IMR-90 (cell line): ENCODE data around the gene ZKSCAN5. TPM values are rescaled to one million over a fixed set of nuclear protein-coding genes. Genes with fewer than 3 reads are reported as not detected.

Experiments
- ATAC-seq: fragments of 200-7000 bp; cut with Tn5 transposase; 2 replicates; pipeline ENCODE4 v1.9.1; 2020; ENCODE audit warnings: low read depth, mild to moderate bottlenecking, moderate library complexity
- BruUV-seq: library from RNA; stranded (reverse); fragments of 400-500 nt; replicated peaks from 2 replicates; lab custom pipeline; 2021; lab: Mats Ljungman, UMichigan
- CTCF ChIA-PET: fragments of 300-600 bp; formaldehyde crosslinking; extraction: SDS; loops from one replicate; lab custom pipeline; 2021; ENCODE audit warnings: antibody characterized with exemption; lab: Yijun Ruan, JAX
- POLR2A ChIA-PET: fragments of 300-600 bp; sonication (Branson Sonifier 250); formaldehyde crosslinking; loops from one replicate; lab custom pipeline; 2022; ENCODE audit warnings: antibody characterized with exemption; ENCODE audit not compliant: unreplicated experiment; lab: Charles Lee
- DNase-seq: peaks from one replicate; pipeline ENCODE4 v3.0.0; 2013
- H2AFZ ChIP-seq: replicated peaks from 2 replicates; pipeline ENCODE3; 2013; ENCODE audit warnings: low read length, mild to moderate bottlenecking; ENCODE audit not compliant: poor library complexity
- H2AK5ac ChIP-seq: 2 replicates; pipeline ENCODE4 v1.6.1; 2013; ENCODE audit warnings: low read depth, low read length, inconsistent platforms
- H2AK9ac ChIP-seq: replicated peaks from 2 replicates; pipeline ENCODE3; 2013; ENCODE audit warnings: mild to moderate bottlenecking, low read depth, low read length, moderate library complexity; ENCODE audit not compliant: poor library complexity
- H2BK120ac ChIP-seq: 2 replicates; pipeline ENCODE4 v1.6.1; 2013; ENCODE audit warnings: low read depth, low read length, inconsistent platforms
- H2BK15ac ChIP-seq: 3 replicates; pipeline ENCODE4 v1.6.1; 2013; ENCODE audit warnings: low read depth, low read length, inconsistent platforms
- H2BK20ac ChIP-seq: 2 replicates; pipeline ENCODE4 v1.6.1; 2013; ENCODE audit warnings: low read depth, mild to moderate bottlenecking, inconsistent platforms, low read length, moderate library complexity
- H2BK5ac ChIP-seq: 2 replicates; pipeline ENCODE4 v1.6.1; 2013; ENCODE audit warnings: mild to moderate bottlenecking, low read depth, low read length, inconsistent platforms; ENCODE audit not compliant: poor library complexity, severe bottlenecking
- H3K14ac ChIP-seq: replicated peaks from 2 replicates; pipeline ENCODE4 v1.6.1; 2013; ENCODE audit warnings: low read depth, low read length, inconsistent platforms
- H3K18ac ChIP-seq: 2 replicates; pipeline ENCODE4 v1.6.1; 2013; ENCODE audit warnings: low read depth, low read length, control low read depth
- H3K23ac ChIP-seq: 2 replicates; pipeline ENCODE4 v1.6.1; 2013; ENCODE audit warnings: low read depth, low read length, inconsistent platforms
- H3K27ac ChIP-seq: 2 replicates; pipeline ENCODE4 v1.5.1; 2013; ENCODE audit warnings: mild to moderate bottlenecking, control low read depth, low read length; ENCODE audit not compliant: insufficient read depth
- H3K27me3 ChIP-seq: 2 replicates; pipeline ENCODE4 v1.6.1; 2013; ENCODE audit warnings: low read length; ENCODE audit not compliant: control insufficient read depth, insufficient read depth
- H3K36me3 ChIP-seq: 2 replicates; pipeline ENCODE4 v1.6.1; 2013; ENCODE audit warnings: low read length, mixed read lengths; ENCODE audit not compliant: control insufficient read depth, insufficient read depth
- H3K4ac ChIP-seq: 2 replicates; pipeline ENCODE4 v1.6.1; 2013; ENCODE audit warnings: low read depth, low read length, inconsistent platforms
- H3K4me1 ChIP-seq: 2 replicates; pipeline ENCODE4 v1.6.1; 2013; ENCODE audit warnings: low read length, mixed read lengths; ENCODE audit not compliant: control insufficient read depth, insufficient read depth
- H3K4me2 ChIP-seq: 2 replicates; pipeline ENCODE4 v1.6.1; 2013; ENCODE audit warnings: low read depth, mild to moderate bottlenecking, control low read depth, low read length, moderate library complexity
- H3K4me3 ChIP-seq: 2 replicates; pipeline ENCODE4 v1.5.1; 2013; ENCODE audit warnings: low read depth, mild to moderate bottlenecking, control low read depth, low read length, moderate library complexity; ENCODE audit not compliant: insufficient read depth
- H3K56ac ChIP-seq: 2 replicates; pipeline ENCODE4 v1.6.1; 2013; ENCODE audit warnings: low read length, inconsistent platforms; ENCODE audit not compliant: insufficient read depth; ENCODE audit errors: extremely low read depth
- H3K79me1 ChIP-seq, 2 experiments: 2 replicates each; pipeline ENCODE4 v1.6.1; 2013; ENCODE audit warnings: low read length in 2 of 2, inconsistent platforms in 1 of 2, low read depth in 1 of 2
- H3K9ac ChIP-seq: 2 replicates; pipeline ENCODE4 v1.6.1; 2013; ENCODE audit warnings: low read depth, low read length, control low read depth
- H3K9me1 ChIP-seq: 2 replicates; pipeline ENCODE4 v1.6.1; 2013; ENCODE audit warnings: low read length, inconsistent platforms; ENCODE audit not compliant: insufficient read depth
- H3K9me3 ChIP-seq: 2 replicates; pipeline ENCODE4 v1.6.1; 2013; ENCODE audit warnings: low read length; ENCODE audit not compliant: control insufficient read depth, insufficient read depth
- H4K20me1 ChIP-seq: 2 replicates; pipeline ENCODE4 v1.6.1; 2013; ENCODE audit warnings: low read length, inconsistent platforms; ENCODE audit not compliant: insufficient read depth
- H4K5ac ChIP-seq: 2 replicates; pipeline ENCODE4 v1.6.1; 2013; ENCODE audit warnings: mild to moderate bottlenecking, low read depth, low read length, control low read depth
- H4K8ac ChIP-seq, 2 experiments: 2 replicates each; pipeline ENCODE4 v1.6.1; 2013; ENCODE audit warnings: low read depth in 2 of 2, low read length in 2 of 2, control low read depth in 1 of 2, inconsistent platforms in 1 of 2
- H4K91ac ChIP-seq: 2 replicates; pipeline ENCODE4 v1.6.1; 2013; ENCODE audit warnings: low read depth, low read length, inconsistent platforms; ENCODE audit not compliant: insufficient read depth
- BHLHE40 ChIP-seq: fragments of 150-350 bp; IDR thresholded peaks from 2 replicates; pipeline ENCODE4 v1.6.1; 2016; ENCODE audit warnings: mild to moderate bottlenecking, low read depth, low read length
- CEBPB ChIP-seq: IDR thresholded peaks from 2 replicates; pipeline ENCODE4 v1.6.1; 2012; ENCODE audit warnings: low read depth, low read length, improper control_type of control experiment
- MAFK ChIP-seq: IDR thresholded peaks from 2 replicates; pipeline ENCODE4 v1.6.1; 2012; ENCODE audit warnings: low read depth, low read length, improper control_type of control experiment
- MAZ ChIP-seq: IDR thresholded peaks from 2 replicates; pipeline ENCODE4 v1.6.1; 2012; ENCODE audit warnings: low read depth, mild to moderate bottlenecking, low read length, improper control_type of control experiment, moderate library complexity, borderline replicate concordance
- WGBS, 2 experiments: methylation state at CpG; one replicate each; pipeline versions ENCODE4 v1.1.5 to v1.1.7; 2013; ENCODE audit warnings: missing lambda C conversion rate in 2 of 2; ENCODE audit not compliant: insufficient read length in 1 of 2; ENCODE audit errors: extremely low coverage in 2 of 2; 5-methylcytosine and 5-hydroxymethylcytosine counted together
- dilution Hi-C: fragments of 300-500 bp; cut with HindIII; formaldehyde crosslinking; loops from one replicate; pipeline ENCODE4 v1.14.3; 2018; ENCODE audit warnings: low sequenced_read_pairs; ENCODE audit not compliant: unreplicated experiment
- in situ Hi-C: fragments of 300-500 bp; cut with MboI; formaldehyde crosslinking; loops from 3 replicates; pipeline ENCODE4 v1.14.3; 2019; ENCODE audit warnings: low sequenced_read_pairs, inconsistent platforms, mixed read lengths
- intact Hi-C: fragments of 100-400 bp; cut with micrococcal nuclease; formaldehyde crosslinking; loops from 2 replicates; pipeline ENCODE4 v1.10.0; 2022
- polyA plus RNA-seq, 3 experiments: library from polyadenylated mRNA; depleted of rRNA; stranded (reverse); fragments of >200 nt; gene quantifications; 2 replicates each; pipeline ENCODE4 v1.2.3, GENCODE V29; 2012; ENCODE audit warnings: low replicate concordance in 1 of 3
- total RNA-seq: library from RNA; depleted of rRNA; stranded (reverse); fragments of >200 nt; gene quantifications from 2 replicates; pipeline ENCODE4 v1.2.3, GENCODE V29; 2012

The ZKSCAN5 gene
- total and polyA plus RNA-seq, 2 of the 4 experiments (the other 2 are of a cell fraction): 5.5 to 16.3 TPM

DNA sequence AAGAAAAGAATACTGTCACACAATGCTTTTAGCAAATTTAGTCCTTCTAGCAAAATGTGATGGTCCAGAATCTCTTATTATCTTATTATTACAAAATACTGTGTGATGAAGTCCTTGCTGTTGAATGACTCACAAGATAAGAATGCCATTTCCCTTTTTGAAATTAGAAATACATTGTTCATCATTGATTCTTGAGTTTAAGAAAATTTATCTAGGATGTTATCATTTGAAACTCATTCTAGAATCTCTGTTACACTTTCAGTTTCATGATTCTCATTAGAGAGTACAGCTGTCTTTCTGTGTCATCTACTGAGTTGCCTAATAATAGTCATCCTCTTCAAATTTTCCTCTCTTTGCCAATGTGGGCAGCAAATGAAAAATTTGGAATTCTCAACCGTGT is 9.6 kb downstream of the ZKSCAN5 start:
- H2BK120ac ChIP-seq: no peak overlapping the region
- H3K9me1 ChIP-seq: peaks cover 10% of the 10 kb centered on the region; the same call in 1 of the 2 replicates
- CTCF ChIA-PET: no interaction called here
- H3K27ac ChIP-seq: no peak overlapping the region
- H3K4me2 ChIP-seq: no peak overlapping the region
- no peak overlapping the region for H2AK5ac ChIP-seq
- no peak overlapping the region for H2AK9ac ChIP-seq
- in situ Hi-C loops: no loop called here
- TF ChIP-seq CEBPB (peak; percentile 38), MAFK (no peak), BHLHE40 (no peak), MAZ (no peak)
- WGBS, 2 experiments: no CpG with 5 or more reads among the region's 1 CpG
- no peak overlapping the region for H2AFZ ChIP-seq
- ATAC-seq: peak; percentile 27
- no peak overlapping the region for H4K8ac ChIP-seq
- no peak overlapping the region for H3K14ac ChIP-seq
- no peak overlapping the region for H3K9ac ChIP-seq
- H3K4ac ChIP-seq: no peak overlapping the region
- H3K36me3 ChIP-seq: peaks cover 36% of the 10 kb centered on the region
- no peak overlapping the region for H2BK5ac ChIP-seq
- H2BK20ac ChIP-seq: no peak overlapping the region
- H3K79me1 ChIP-seq: peaks cover 18 to 42% of the 10 kb centered on the region in 2 experiments
- no peak overlapping the region for H4K91ac ChIP-seq
- H3K4me1 ChIP-seq: peaks cover 2% of the 10 kb centered on the region; the same call in 1 of the 2 replicates
- no peak overlapping the region for H3K18ac ChIP-seq
- H3K9me3 ChIP-seq: no peaks in the 10 kb centered on the region
- no TSS peak for BruUV-seq
- dilution Hi-C loops: no loop called here
- no peak overlapping the region for H2BK15ac ChIP-seq
- H4K20me1 ChIP-seq: no peaks in the 10 kb centered on the region
- H4K5ac ChIP-seq: no peak overlapping the region
- POLR2A ChIA-PET: no interaction called here
- H3K27me3 ChIP-seq: no peaks in the 10 kb centered on the region
- peak; percentile 68 for DNase-seq
- no peak overlapping the region for H3K23ac ChIP-seq
- no peak overlapping the region for H3K56ac ChIP-seq
- no peak overlapping the region for H3K4me3 ChIP-seq
- intact Hi-C loops: no loop called here
